G401.6 (cell line): ENCODE results near the gene ACBD4.
"Not testable (repeated sequence)": the region's sequence is repeated elsewhere in the genome, so short reads cannot be mapped to it uniquely, and the experiment has no call there.

ENCODE experiments used
- FAIRE-seq: peaks from 2 replicates; lab custom pipeline; 2012; peaks lifted over from hg19 to GRCh38; lab: Jason Lieb, UNC

ACBD4 gene

GRCh38 chr17:45120558-45120957 is 14.9 kb upstream of the ACBD4 start:
- no peak for FAIRE-seq

GRCh38 chr17:45121055-45121454 is 14.4 kb upstream of the ACBD4 start:
- FAIRE-seq, result no peak

- no peak for FAIRE-seq
These were observed 12.3 kb upstream of the ACBD4 start for GRCh38 chr17:45123076-45123770.

- no peak for FAIRE-seq
These were observed 11.3 kb upstream of the ACBD4 start for GRCh38 chr17:45123930-45124796.

- not testable (repeated sequence) for FAIRE-seq
These were observed 10.7 kb upstream of the ACBD4 start for GRCh38 chr17:45124797-45125122.

GRCh38 chr17:45125509-45125908 is 10.0 kb upstream of the ACBD4 start:
- FAIRE-seq, result no peak

GRCh38 chr17:45127207-45127547 is 8.3 kb upstream of the ACBD4 start:
- FAIRE-seq, result no peak

GRCh38 chr17:45127548-45128300 is 7.8 kb upstream of the ACBD4 start:
- FAIRE-seq, result no peak

GRCh38 chr17:45128331-45128730 is 7.2 kb upstream of the ACBD4 start:
- FAIRE-seq, result no peak

GRCh38 chr17:45128989-45129388 is 6.5 kb upstream of the ACBD4 start:
- no peak for FAIRE-seq

GRCh38 chr17:45129426-45129939 is 6.0 kb upstream of the ACBD4 start:
- no peak for FAIRE-seq

GRCh38 chr17:45129940-45130680 is 5.4 kb upstream of the ACBD4 start:
- no peak for FAIRE-seq

GRCh38 chr17:45130681-45131615 is 4.5 kb upstream of the ACBD4 start:
- FAIRE-seq, result no peak

GRCh38 chr17:45131616-45132319 is 3.7 kb upstream of the ACBD4 start:
- no peak for FAIRE-seq

- FAIRE-seq, result no peak
These were observed 3.2 kb upstream of the ACBD4 start, which contains the start of gene PLCD3 for GRCh38 chr17:45132320-45132571. TSS of gene PLCD3 (minus strand) at chr17:45132515. CDS start at chr17:45132410, 105 bp downstream.

- FAIRE-seq, result no peak
These were observed 2.7 kb upstream of the ACBD4 start for GRCh38 chr17:45132572-45133463.

GRCh38 chr17:45135978-45136791 is 698 bp downstream of the ACBD4 start:
- FAIRE-seq, result no peak

GRCh38 chr17:45136846-45137560 is 1.5 kb downstream of the ACBD4 start:
- FAIRE-seq, result no peak
